SU-DHL-6 (cell line): ENCODE results near the gene C12orf57.
A peak's percentile ranks its signal among the peaks of the same experiment; 100 is the strongest.

Experiments
- H2AFZ ChIP-seq: fragments of 200-600 bp; sonication (generic); 2 replicates; pipeline ENCODE4 v1.6.1; 2014; ENCODE audit warnings: low read depth, mild to moderate bottlenecking, moderate library complexity, mixed read lengths, antibody characterized with exemption, low read length; ENCODE audit not compliant: severe bottlenecking
- H3F3A ChIP-seq: fragments of 200-600 bp; shearing (Covaris generic); 2 replicates; pipeline ENCODE4 v1.6.0; 2016; ENCODE audit warnings: antibody characterized with exemption, mild to moderate bottlenecking; ENCODE audit not compliant: insufficient read depth
- H3K27ac ChIP-seq: fragments of 200-600 bp; sonication (generic); 2 replicates; pipeline ENCODE4 v1.5.1; 2016; ENCODE audit warnings: low read depth, mild to moderate bottlenecking, low read length, moderate library complexity, mixed read lengths
- H3K27me3 ChIP-seq: fragments of 200-600 bp; sonication (generic), shearing (Covaris generic); 2 replicates; pipeline ENCODE4 v1.6.0; 2014; ENCODE audit warnings: mild to moderate bottlenecking, low read length
- H3K36me3 ChIP-seq: fragments of 200-600 bp; sonication (generic); 2 replicates; pipeline ENCODE4 v1.6.1; 2014; ENCODE audit warnings: mild to moderate bottlenecking, low read length, mixed read lengths
- H3K4me2 ChIP-seq: fragments of 300-600, 200-600 bp; shearing (Covaris generic), sonication (generic); 2 replicates; pipeline ENCODE4 v1.6.0; 2014; ENCODE audit warnings: low read length, low read depth, mild to moderate bottlenecking; ENCODE audit not compliant: poor library complexity, severe bottlenecking
- H3K4me3 ChIP-seq: fragments of 200-600 bp; sonication (generic); 2 replicates; pipeline ENCODE4 v1.5.1; 2014; ENCODE audit warnings: antibody characterized with exemption, low read length, mild to moderate bottlenecking, mixed read lengths; ENCODE audit not compliant: insufficient read depth, poor library complexity, severe bottlenecking
- H3K79me2 ChIP-seq: fragments of 200-600 bp; sonication (generic); 2 replicates; pipeline ENCODE4 v1.6.1; 2014; ENCODE audit warnings: mild to moderate bottlenecking, low read length, moderate library complexity; ENCODE audit not compliant: insufficient read depth
- H3K9ac ChIP-seq: fragments of 200-600 bp; sonication (generic); 2 replicates; pipeline ENCODE4 v1.7.0; 2014; ENCODE audit warnings: mild to moderate bottlenecking, low read length
- H3K9me2 ChIP-seq: fragments of 200-600 bp; sonication (generic); replicated peaks from 2 replicates; pipeline ENCODE4 v1.6.1; 2014; ENCODE audit warnings: low read length; ENCODE audit not compliant: insufficient read depth
- H3K9me3 ChIP-seq: fragments of 200-600 bp; sonication (generic); 2 replicates; pipeline ENCODE4 v1.6.1; 2014; ENCODE audit warnings: low read length, mixed read lengths; ENCODE audit not compliant: insufficient read depth
- H4K20me1 ChIP-seq: fragments of 200-600 bp; sonication (generic); 2 replicates; pipeline ENCODE4 v1.6.1; 2014; ENCODE audit warnings: low read depth, mild to moderate bottlenecking, antibody characterized with exemption, low read length, moderate library complexity, mixed read lengths
- CTCF ChIP-seq: fragments of 200-600 bp; sonication (generic); IDR thresholded peaks from one replicate; pipeline ENCODE4 v1.5.1; 2017; ENCODE audit warnings: antibody characterized with exemption, mild to moderate bottlenecking, low read length, moderate library complexity; ENCODE audit not compliant: insufficient read depth, poor library complexity, severe bottlenecking
- EZH2phosphoT487 ChIP-seq: fragments of 200-600 bp; sonication (generic), shearing (Covaris generic); conservative IDR thresholded peaks from 2 replicates; pipeline ENCODE4 v1.6.1; 2018; ENCODE audit warnings: mild to moderate bottlenecking, antibody characterized with exemption, low read length, moderate library complexity, mixed read lengths

Gene C12orf57

GRCh38 chr12:6963016-6963731 is 19.4 kb downstream of the C12orf57 start:
- Histone ChIP-seq H3K27me3 (no peaks in the 10 kb centered on the region), H3K9me2 (no peaks in the 10 kb centered on the region), H3K9me3 (no peaks in the 10 kb centered on the region), H3F3A (peaks cover 22% of the 10 kb centered on the region), H4K20me1 (no peaks in the 10 kb centered on the region), H2AFZ (no peak overlapping the region), H3K9ac (no peak overlapping the region), H3K79me2 (no peaks in the 10 kb centered on the region; the same call in 1 of the 2 replicates), H3K4me2 (no peak overlapping the region), H3K4me3 (no peak overlapping the region), H3K27ac (no peak overlapping the region), H3K36me3 (no peaks in the 10 kb centered on the region; the same call in 1 of the 2 replicates)
- TF ChIP-seq EZH2phosphoT487 (no peak), CTCF (no peak)

GRCh38 chr12:6963791-6964413 is 20.1 kb downstream of the C12orf57 start:
- peaks cover 6% of the 10 kb centered on the region for H3K79me2 ChIP-seq
- no peak overlapping the region for H3K4me3 ChIP-seq
- H3K9ac ChIP-seq: no peak overlapping the region
- H3K27me3 ChIP-seq: no peaks in the 10 kb centered on the region
- H4K20me1 ChIP-seq: peaks cover 3% of the 10 kb centered on the region; the same call in 1 of the 2 replicates
- no peak overlapping the region for H3K27ac ChIP-seq
- no peak overlapping the region for H3K4me2 ChIP-seq
- H2AFZ ChIP-seq: no peak overlapping the region
- no peak for TF ChIP-seq CTCF
- H3F3A ChIP-seq: peaks cover 27% of the 10 kb centered on the region
- no peaks in the 10 kb centered on the region for H3K9me2 ChIP-seq
- H3K36me3 ChIP-seq: peaks cover 6% of the 10 kb centered on the region; the same call in 1 of the 2 replicates
- no peaks in the 10 kb centered on the region for H3K9me3 ChIP-seq

- no peaks in the 10 kb centered on the region for H3K9me2 ChIP-seq
- H3K79me2 ChIP-seq: peaks cover 14% of the 10 kb centered on the region
- peaks cover 3% of the 10 kb centered on the region; the same call in 1 of the 2 replicates for H4K20me1 ChIP-seq
- peak overlapping the region; percentile 25; the same call in 1 of the 2 replicates for H3K27ac ChIP-seq
- H3F3A ChIP-seq: peaks cover 32% of the 10 kb centered on the region
- H2AFZ ChIP-seq: no peak overlapping the region
- H3K9me3 ChIP-seq: no peaks in the 10 kb centered on the region
- H3K4me2 ChIP-seq: no peak overlapping the region
- TF ChIP-seq CTCF: no peak
- no peak for TF ChIP-seq EZH2phosphoT487
- no peak overlapping the region for H3K9ac ChIP-seq
- peaks cover 8% of the 10 kb centered on the region; the same call in 1 of the 2 replicates for H3K36me3 ChIP-seq
- no peak overlapping the region for H3K4me3 ChIP-seq
- no peaks in the 10 kb centered on the region for H3K27me3 ChIP-seq
These were observed 20.8 kb downstream of the C12orf57 start for GRCh38 chr12:6964605-6965025.
